Measurements from ENCODE around the gene NTN3. TPM values are rescaled to one million over a fixed set of nuclear protein-coding genes. Genes with fewer than 3 reads are reported as not detected.

NTN3 gene
- total and polyA plus RNA-seq, 2 donors from 2014 or later = 0.28 TPM; not detected in 1

DNA sequence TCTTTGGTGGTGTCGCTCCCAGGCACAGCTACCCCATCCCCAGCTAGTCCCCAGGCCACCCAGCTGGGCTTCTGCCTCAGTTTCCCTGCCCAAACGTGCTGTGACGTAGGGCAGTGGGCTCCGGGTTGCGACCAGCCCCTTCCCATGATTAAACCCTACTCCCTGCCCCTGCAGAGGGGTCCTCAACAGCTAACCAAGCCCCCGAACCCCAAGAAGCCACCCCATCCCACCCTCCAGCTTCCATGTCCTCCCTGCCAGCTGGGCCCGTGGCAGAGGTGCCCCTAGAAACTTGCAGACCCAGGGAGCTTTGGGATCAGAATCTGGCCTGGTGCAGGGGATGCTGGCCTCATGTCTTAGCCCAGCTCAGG is 879 bp upstream of the NTN3 start:
- DNase-seq = no peak
- Histone ChIP-seq H3K27me3 (ENCODE audit: control insufficient read depth, insufficient read depth, low read length) (no peaks in the 10 kb centered on the region), H3K4me1 (ENCODE audit: control insufficient read depth in 2 of 3, insufficient read depth in 2 of 3, low read depth in 1 of 3, low read length in 3 of 3) (peaks cover 0 to 30% (median 0%) of the 10 kb centered on the region in 3 donors), H3K9me3 (ENCODE audit: control insufficient read depth in 2 of 3, insufficient read depth in 1 of 3, low read length in 3 of 3) (no peaks in the 10 kb centered on the region), H3K9ac (ENCODE audit: low read length in 3 of 3) (no peak overlapping the region), H3K27ac (ENCODE audit: low read depth in 2 of 2, low read length in 2 of 2) (no peak overlapping the region), H3K4me3 (ENCODE audit: low read length in 3 of 3) (no peak overlapping the region), H3K36me3 (ENCODE audit: control insufficient read depth in 2 of 3, insufficient read depth in 3 of 3, low read length in 3 of 3) (no peaks in the 10 kb centered on the region)
- intact Hi-C loops (cut with DNase I) = no loop called here
- TF ChIP-seq CTCF (IDR thresholded peaks at IDR 0.05; ENCODE audit: borderline replicate concordance, extremely low read depth, insufficient read depth) = no peak
- no peak for FAIRE-seq

- peaks cover 0 to 31% (median 0%) of the 10 kb centered on the region in 3 donors for H3K4me1 ChIP-seq (ENCODE audit: control insufficient read depth in 2 of 3, insufficient read depth in 2 of 3, low read depth in 1 of 3, low read length in 3 of 3)
- no peaks in the 10 kb centered on the region for H3K9me3 ChIP-seq (ENCODE audit: control insufficient read depth in 2 of 3, insufficient read depth in 1 of 3, low read length in 3 of 3)
- no peak for TF ChIP-seq CTCF (IDR thresholded peaks at IDR 0.05; ENCODE audit: borderline replicate concordance, extremely low read depth, insufficient read depth)
- FAIRE-seq (no peak), DNase-seq (no peak)
- no peaks in the 10 kb centered on the region for H3K27me3 ChIP-seq (ENCODE audit: control insufficient read depth, insufficient read depth, low read length)
- H3K4me3 ChIP-seq (ENCODE audit: low read length in 3 of 3) = no peak overlapping the region
- no peak overlapping the region for H3K27ac ChIP-seq (ENCODE audit: low read depth in 2 of 2, low read length in 2 of 2)
- H3K36me3 ChIP-seq (ENCODE audit: control insufficient read depth in 2 of 3, insufficient read depth in 3 of 3, low read length in 3 of 3) = no peaks in the 10 kb centered on the region
- no peak overlapping the region for H3K9ac ChIP-seq (ENCODE audit: low read length in 3 of 3)
- intact Hi-C loops (cut with DNase I) = no loop called here
These were observed 488 bp upstream of the NTN3 start for GRCh38 chr16:2470603-2471015.

DNA sequence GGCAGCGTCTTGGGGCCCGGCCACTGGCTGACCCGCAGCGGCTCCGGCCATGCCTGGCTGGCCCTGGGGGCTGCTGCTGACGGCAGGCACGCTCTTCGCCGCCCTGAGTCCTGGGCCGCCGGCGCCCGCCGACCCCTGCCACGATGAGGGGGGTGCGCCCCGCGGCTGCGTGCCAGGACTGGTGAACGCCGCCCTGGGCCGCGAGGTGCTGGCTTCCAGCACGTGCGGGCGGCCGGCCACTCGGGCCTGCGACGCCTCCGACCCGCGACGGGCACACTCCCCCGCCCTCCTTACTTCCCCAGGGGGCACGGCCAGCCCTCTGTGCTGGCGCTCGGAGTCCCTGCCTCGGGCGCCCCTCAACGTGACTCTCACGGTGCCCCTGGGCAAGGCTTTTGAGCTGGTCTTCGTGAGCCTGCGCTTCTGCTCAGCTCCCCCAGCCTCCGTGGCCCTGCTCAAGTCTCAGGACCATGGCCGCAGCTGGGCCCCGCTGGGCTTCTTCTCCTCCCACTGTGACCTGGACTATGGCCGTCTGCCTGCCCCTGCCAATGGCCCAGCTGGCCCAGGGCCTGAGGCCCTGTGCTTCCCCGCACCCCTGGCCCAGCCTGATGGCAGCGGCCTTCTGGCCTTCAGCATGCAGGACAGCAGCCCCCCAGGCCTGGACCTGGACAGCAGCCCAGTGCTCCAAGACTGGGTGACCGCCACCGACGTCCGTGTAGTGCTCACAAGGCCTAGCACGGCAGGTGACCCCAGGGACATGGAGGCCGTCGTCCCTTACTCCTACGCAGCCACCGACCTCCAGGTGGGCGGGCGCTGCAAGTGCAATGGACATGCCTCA is 773 bp downstream of the NTN3 start:
- Histone ChIP-seq H3K9ac (ENCODE audit: low read length in 3 of 3) (no peak overlapping the region), H3K4me1 (ENCODE audit: control insufficient read depth in 2 of 3, insufficient read depth in 2 of 3, low read depth in 1 of 3, low read length in 3 of 3) (peaks cover 0 to 36% (median 0%) of the 10 kb centered on the region in 3 donors), H3K36me3 (ENCODE audit: control insufficient read depth in 2 of 3, insufficient read depth in 3 of 3, low read length in 3 of 3) (no peaks in the 10 kb centered on the region), H3K27ac (ENCODE audit: low read depth in 2 of 2, low read length in 2 of 2) (no peak overlapping the region), H3K27me3 (ENCODE audit: control insufficient read depth, insufficient read depth, low read length) (no peaks in the 10 kb centered on the region), H3K4me3 (ENCODE audit: low read length in 3 of 3) (no peak overlapping the region), H3K9me3 (ENCODE audit: control insufficient read depth in 2 of 3, insufficient read depth in 1 of 3, low read length in 3 of 3) (no peaks in the 10 kb centered on the region)
- TF ChIP-seq CTCF (IDR thresholded peaks at IDR 0.05; ENCODE audit: borderline replicate concordance, extremely low read depth, insufficient read depth) = no peak
- DNase-seq = peak in 2 of 5 donors; percentile 32 to 75
- intact Hi-C loops (cut with DNase I) = no loop called here
- no peak for FAIRE-seq

Measured in kidney (tissue), 14 donors.